A673 (cell line): ENCODE measurements around the gene SNTG2.

ENCODE experiments used
- CTCF ChIP-seq: fragments of 300-800, 200-600 bp; sonication (generic); conservative IDR thresholded peaks from 2 replicates; pipeline ENCODE4 v1.5.1; 2017; ENCODE audit warnings: low read depth, mild to moderate bottlenecking, antibody characterized with exemption, low read length, moderate library complexity, mixed read lengths
- EZH2 ChIP-seq: fragments of 200-600 bp; sonication (generic); IDR thresholded peaks from 2 replicates; pipeline ENCODE4 v1.6.1; 2017; ENCODE audit warnings: borderline replicate concordance, low read depth, mild to moderate bottlenecking, mixed read lengths, antibody characterized with exemption, low read length; ENCODE audit not compliant: poor library complexity, severe bottlenecking

GRCh38 chr2:1373830-1374229 is 423.2 kb downstream of the SNTG2 start:
- TF ChIP-seq CTCF (no peak), EZH2 (no peak)
